GM19324 (cell line): Measurements from ENCODE around the gene CACNA1S.

Experiments used
- ATAC-seq: cut with Tn5 transposase; IDR thresholded peaks from one replicate; pipeline ENCODE4 v1.9.1; 2021; ENCODE audit warnings: mild to moderate bottlenecking, moderate library complexity; ENCODE audit not compliant: unreplicated experiment, low FRiP score

CACNA1S gene

DNA sequence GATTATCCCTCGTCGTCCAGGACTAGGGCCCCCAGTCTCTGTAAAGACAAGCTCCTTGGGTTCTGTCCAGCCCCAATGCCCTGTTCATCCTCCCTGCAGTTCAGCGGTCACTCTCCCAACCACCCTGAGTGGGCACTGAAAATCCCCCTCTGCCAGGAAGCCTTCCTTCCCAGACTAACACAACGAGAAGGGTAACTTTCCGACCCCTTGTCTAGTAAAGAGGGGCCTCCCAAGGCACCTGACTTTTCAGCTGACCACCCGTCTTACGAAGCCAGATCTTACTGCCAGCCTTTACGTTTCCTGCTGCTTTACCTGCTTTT is 28.7 kb upstream of the CACNA1S start:
- ATAC-seq: no peak

- no peak for ATAC-seq
These were observed 28.2 kb upstream of the CACNA1S start for GRCh38 chr1:201140235-201140940.

DNA sequence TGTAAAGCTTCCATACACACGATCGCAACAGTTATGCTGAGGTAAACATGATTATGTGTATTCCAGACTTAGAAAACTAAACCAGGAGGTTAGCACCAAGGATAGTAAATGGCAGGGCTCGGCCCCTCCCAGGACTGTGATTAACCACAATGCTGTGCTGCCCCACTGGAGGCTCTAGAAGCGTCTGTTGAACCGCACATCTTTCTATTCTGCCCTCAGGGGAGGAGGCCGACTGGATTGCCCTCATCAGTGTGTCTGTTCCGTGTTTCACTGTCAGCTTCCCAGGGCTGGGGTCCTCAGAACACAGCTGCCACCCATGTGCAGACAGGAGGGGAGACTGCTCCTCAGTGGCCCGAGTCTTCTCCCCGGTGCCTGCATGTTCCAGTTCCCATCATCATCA is 27.5 kb upstream of the CACNA1S start:
- no peak for ATAC-seq

DNA sequence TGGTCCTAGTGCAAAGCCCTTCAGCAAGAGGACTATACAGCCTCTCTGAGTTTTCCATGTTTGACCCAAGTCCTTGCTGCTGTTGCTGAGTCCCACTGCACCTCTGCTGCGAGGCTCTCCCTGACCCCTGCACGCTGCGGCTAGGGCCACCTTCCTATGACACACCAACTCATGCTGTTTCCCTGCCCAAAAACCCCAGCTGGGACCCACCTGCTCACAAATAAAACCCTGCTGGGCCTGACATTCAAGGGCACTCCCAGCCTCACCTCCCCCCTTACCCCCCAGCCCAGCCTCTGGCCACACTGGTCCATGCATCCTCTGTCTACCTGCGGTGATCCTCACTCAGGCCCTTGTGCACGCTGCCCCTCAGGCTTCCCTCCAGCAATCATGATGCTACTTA is 27.1 kb upstream of the CACNA1S start:
- ATAC-seq: no peak

GRCh38 chr1:201138311-201138840 is 26.1 kb upstream of the CACNA1S start:
- no peak for ATAC-seq

GRCh38 chr1:201137579-201138310 is 25.5 kb upstream of the CACNA1S start:
- ATAC-seq: no peak

DNA sequence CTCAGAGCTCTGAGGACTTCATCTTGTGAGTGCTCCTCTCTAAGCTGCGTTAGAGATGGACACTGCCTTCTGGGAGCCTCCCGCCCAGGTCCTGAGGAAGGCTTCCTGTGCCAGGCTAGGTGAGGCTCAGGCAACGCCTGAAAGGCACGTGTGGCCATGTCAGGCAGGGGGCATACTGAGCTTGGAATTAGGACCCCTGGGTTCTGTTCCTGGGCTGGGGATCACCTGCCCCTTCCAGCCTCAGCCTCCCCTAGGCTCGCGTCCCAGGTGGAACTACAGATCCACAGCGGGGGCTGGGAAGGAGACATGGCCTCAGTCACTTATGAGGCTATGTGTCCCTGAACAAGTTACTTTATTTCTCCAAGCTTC is 24.8 kb upstream of the CACNA1S start:
- no peak for ATAC-seq

GRCh38 chr1:201136355-201137023 is 24.3 kb upstream of the CACNA1S start:
- no peak for ATAC-seq

GRCh38 chr1:201134405-201134804 is 22.2 kb upstream of the CACNA1S start:
- ATAC-seq: no peak

- ATAC-seq: no peak
These were observed 19.2 kb upstream of the CACNA1S start for GRCh38 chr1:201131398-201131797.

GRCh38 chr1:201128962-201129361 is 16.7 kb upstream of the CACNA1S start:
- no peak for ATAC-seq

GRCh38 chr1:201128476-201128875 is 16.2 kb upstream of the CACNA1S start:
- no peak for ATAC-seq

DNA sequence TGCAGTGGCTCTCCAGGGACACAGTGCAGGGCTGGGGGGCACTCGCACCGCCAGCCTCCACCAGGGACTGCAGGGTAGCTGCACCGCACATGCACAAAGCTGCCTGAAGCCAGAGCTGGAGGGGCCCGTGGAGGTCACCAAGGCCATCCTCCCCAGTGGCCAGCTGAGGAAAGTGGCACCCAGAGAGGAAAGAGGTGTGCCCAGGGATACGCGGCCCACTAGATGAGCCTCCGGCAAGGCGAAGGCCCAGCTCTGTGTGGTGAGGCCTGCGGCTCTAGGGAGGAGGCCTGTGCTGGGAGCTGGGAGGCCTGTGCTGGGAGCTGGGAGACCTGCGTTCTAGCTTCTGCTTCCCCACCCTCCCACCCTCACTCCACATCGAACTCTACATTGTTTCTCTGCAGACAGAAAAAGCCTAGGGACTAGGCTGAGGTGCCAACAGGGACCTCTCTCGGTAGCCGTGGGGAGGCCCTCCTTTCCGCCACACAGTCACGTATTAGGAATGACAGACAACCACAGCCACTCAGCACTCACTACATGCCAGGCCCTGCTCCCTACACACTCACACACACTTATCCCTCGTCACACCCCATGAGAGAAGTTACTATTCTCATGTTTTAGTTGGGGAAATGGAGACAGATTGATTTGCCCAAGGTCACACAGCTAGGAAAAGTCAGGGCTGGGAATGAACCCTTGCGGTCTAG is 15.7 kb upstream of the CACNA1S start:
- ATAC-seq: no peak

DNA sequence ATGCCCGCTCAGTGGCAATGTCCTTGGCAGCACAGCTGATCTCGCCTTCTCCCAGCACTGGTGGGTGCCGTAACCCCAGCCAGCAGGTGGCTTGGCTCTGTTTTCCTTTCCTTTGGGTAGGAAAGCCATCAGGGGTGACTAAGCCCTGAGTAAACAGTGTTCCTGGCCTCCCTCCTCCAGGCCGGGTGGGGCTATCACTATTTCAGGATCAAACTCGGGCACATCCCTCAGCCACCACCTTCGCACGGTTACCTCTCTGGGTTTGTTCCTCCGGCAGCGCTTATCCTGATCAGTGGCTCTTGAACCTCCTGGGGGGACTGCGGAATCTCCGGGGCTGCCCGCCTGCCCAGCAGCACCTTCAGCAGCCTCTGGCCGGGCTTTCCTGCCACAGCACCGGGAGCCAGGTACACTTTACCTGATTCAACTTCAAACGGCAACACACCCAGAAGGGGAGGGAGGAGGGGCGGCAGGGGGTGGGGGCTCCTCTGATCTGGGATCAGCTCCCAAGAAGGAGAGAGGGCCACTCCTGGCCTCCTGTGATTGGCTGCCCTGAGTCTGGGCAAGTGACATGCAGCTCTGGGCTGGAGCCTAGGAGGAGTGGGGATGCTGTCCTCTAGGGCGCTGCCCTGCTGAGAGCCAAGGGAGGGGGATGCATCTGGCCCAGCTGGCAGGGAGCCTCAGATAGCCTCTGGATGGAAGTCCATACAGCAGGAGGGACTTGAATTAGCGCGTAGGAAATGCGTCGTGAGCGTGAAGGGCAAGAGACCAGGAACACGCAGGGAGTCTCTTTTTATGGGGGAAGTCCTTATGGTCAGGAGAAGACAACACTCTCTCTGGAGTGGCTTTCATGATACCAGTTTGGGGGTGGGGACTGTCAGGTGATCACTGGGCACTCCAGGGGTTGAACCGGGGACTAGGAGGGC is 14.9 kb upstream of the CACNA1S start, which contains the start of gene ASCL5:
ASCL5 (minus strand) TSS at position 353 of the 923 bp plus-strand sequence. CDS start 11,812 bp downstream, outside the sequence.
- no peak for ATAC-seq

DNA sequence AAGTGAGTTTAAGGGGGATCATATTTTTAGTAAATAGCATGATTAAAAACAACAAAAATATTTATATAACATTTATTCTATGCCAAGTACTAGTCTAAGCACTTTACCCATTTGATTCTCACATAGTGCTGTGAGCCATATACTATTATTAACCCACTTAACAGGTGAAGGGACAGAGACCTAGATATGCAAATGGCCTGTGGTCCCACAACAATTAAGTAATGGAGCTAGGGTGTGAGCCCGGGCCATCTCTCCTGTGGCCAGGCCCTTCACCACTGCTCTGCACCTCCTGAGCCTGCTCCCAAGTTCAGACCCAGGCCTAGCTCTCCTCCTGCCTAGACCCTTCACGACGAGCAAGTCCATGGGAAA is 14.2 kb upstream of the CACNA1S start:
- ATAC-seq: no peak

DNA sequence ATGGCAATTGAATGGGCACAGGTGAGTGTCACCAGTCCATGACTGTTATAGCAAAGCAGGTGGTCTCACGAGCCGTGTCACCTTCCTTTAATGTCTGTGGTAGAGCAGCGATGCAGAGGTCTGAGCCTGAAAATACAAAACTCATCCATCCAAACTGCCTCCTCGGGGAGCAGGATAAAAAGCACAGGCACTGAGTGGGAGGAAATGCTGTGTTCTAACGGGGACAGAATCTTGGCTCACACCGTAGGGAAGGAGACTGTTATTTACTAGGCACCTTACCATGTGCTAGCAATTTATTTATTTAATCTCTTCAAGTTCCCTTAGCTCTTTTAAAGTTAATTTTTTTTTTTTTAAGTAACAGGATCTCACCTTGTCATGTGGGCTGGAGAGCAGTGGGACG is 13.6 kb upstream of the CACNA1S start:
- ATAC-seq: no peak

DNA sequence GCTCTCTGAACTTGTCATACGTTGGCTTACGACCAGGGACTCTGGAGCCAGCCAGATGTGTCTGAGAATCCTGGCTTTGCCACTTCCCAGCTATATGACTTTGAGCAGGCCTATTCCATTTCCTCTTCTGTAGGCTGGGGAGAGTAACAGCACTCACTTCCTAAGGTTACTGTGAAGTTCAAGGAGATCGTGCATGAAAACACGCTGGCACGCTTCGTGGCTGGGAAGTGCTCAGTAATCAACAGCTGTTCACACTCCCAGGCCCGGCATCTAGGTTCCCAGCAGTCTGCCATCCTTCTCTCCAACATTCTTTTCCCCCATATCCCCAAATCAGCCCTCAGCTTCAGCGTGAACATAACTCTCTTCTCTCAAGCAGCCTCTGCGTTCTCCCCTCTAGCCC is 12.8 kb upstream of the CACNA1S start:
- ATAC-seq: no peak

DNA sequence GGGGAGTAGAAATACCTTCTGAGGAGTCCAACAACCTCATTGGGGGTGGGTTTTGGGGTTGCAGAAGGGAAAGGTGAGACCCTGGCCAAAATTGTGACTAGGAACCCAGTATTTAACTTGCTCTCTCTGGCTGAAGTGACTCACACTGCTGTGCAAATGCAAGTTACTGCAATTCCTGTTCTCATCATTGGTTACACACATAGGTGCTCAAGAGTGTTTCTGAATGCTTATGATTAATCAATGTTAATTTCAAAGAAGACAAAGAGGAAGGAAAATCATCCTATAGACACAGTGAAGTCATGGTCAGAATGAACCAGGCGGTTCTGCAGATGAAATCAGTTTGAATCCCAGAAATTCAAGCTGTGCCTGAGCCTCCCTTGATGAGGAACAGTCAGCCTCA is 11.6 kb upstream of the CACNA1S start:
- no peak for ATAC-seq

- no peak for ATAC-seq
These were observed 10.2 kb upstream of the CACNA1S start for GRCh38 chr1:201122321-201122957.
